GM19043 (cell line): ENCODE measurements around the gene AGXT.

Source experiments
- ATAC-seq: cut with Tn5 transposase; IDR thresholded peaks from one replicate; pipeline ENCODE4 v1.9.1; 2021; ENCODE audit warnings: low read depth; ENCODE audit not compliant: unreplicated experiment

Gene AGXT

GRCh38 chr2:240912878-240913809 is 44.5 kb downstream of the AGXT start:
- no peak for ATAC-seq

- no peak for ATAC-seq
These were observed 45.4 kb downstream of the AGXT start for GRCh38 chr2:240913810-240914644.

GRCh38 chr2:240914645-240915525 is 46.3 kb downstream of the AGXT start:
- no peak for ATAC-seq

- ATAC-seq: no peak
These were observed 47.1 kb downstream of the AGXT start for GRCh38 chr2:240915526-240916341.

GRCh38 chr2:240916571-240917008 is 48.0 kb downstream of the AGXT start:
- ATAC-seq: no peak

GRCh38 chr2:240917009-240917683 is 48.5 kb downstream of the AGXT start:
- ATAC-seq: no peak

- no peak for ATAC-seq
These were observed 49.1 kb downstream of the AGXT start for GRCh38 chr2:240917684-240918257.

- ATAC-seq: no peak
These were observed 49.9 kb downstream of the AGXT start for GRCh38 chr2:240918258-240919091.

- no peak for ATAC-seq
These were observed 50.6 kb downstream of the AGXT start for GRCh38 chr2:240919161-240919781.

- ATAC-seq: no peak
These were observed 51.5 kb downstream of the AGXT start for GRCh38 chr2:240919786-240920782.

- no peak for ATAC-seq
These were observed 52.2 kb downstream of the AGXT start for GRCh38 chr2:240920783-240921231.

GRCh38 chr2:240921311-240921994 is 52.8 kb downstream of the AGXT start:
- no peak for ATAC-seq

- no peak for ATAC-seq
These were observed 53.3 kb downstream of the AGXT start for GRCh38 chr2:240921995-240922244.

GRCh38 chr2:240922245-240922981 is 53.8 kb downstream of the AGXT start:
- ATAC-seq: no peak

GRCh38 chr2:240922982-240923537 is 54.4 kb downstream of the AGXT start:
- ATAC-seq: no peak
